HG03571 (cell line): Measurements from ENCODE around the gene P3H2.

Experiments
- ATAC-seq: cut with Tn5 transposase; IDR thresholded peaks from one replicate; pipeline ENCODE4 v1.9.1; 2021; ENCODE audit not compliant: unreplicated experiment

Gene P3H2

GRCh38 chr3:190058521-190059241 is 62.0 kb downstream of the P3H2 start:
- no peak for ATAC-seq

DNA sequence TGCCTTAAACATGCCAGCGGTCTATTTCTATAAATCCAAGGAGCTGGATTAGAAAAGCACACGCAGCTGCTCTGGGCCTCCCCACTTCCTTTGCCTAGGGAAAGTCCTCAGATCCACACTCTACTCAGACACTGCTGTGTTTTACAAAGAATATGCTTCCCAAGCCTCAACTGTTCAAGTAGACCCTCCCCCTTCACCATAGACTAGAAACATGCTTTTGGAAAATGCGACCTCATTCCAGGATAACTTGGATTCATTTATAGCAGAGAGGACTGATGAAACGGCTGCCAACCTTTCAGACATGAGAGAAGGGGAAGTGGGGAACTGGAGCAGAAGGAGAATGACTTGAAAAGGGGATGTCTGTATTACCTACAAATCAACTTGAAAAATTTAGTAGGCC is 64.0 kb downstream of the P3H2 start:
- ATAC-seq, result no peak

DNA sequence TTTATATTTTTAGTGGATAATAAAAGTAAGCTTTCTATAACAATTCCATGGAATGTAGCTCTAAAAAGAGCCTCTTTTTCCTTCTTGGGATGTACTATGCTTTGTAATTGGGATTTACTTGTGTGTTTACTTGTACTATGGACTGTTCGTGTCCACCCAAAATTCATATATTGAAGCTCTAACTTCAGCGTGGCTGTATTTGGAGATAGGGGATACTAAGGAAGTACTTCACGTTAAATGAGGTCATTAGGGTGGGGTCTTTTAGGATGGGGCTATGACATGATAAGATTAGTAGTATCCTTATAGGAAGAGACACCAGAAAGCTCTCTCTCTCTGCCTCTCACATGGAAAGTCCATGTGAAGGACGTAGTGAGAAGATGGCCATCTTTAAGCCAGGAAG is 64.9 kb downstream of the P3H2 start:
- ATAC-seq, result no peak

GRCh38 chr3:190053919-190054672 is 66.6 kb downstream of the P3H2 start:
- no peak for ATAC-seq

GRCh38 chr3:190051641-190052040 is 69.1 kb downstream of the P3H2 start:
- no peak for ATAC-seq

DNA sequence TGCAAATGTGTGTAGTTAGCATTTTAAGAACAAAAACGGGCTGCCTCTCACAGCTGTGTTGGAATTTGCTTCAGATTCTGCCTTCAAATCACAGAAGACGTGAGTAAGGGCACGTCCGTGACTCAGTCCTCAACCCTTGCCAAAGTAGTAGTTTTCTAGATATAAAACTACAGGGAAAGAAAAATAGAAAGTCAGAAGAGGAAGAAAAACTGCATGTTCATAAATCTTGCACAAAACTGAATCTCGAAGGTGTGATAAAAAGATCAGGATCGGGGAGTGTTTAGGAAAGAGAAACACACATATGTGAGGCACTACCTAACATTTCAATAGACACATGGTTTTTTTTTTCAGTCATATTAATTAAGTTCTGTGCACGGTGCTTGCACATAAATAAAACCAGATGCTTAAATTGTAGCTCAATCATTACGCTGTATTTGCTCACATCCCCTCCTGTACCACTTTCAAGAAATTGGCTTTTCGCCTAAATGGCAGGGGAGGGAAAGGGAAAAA is 71.7 kb downstream of the P3H2 start:
- ATAC-seq, result no peak

- ATAC-seq, result no peak
Observed at GRCh38 chr3:190044974-190045373, 75.7 kb downstream of the P3H2 start.

- no peak for ATAC-seq
Observed at GRCh38 chr3:190044142-190044541, 76.6 kb downstream of the P3H2 start.

GRCh38 chr3:190043741-190044140 is 77.0 kb downstream of the P3H2 start:
- ATAC-seq, result no peak

- no peak for ATAC-seq
Observed at GRCh38 chr3:190042558-190042957, 78.1 kb downstream of the P3H2 start.

DNA sequence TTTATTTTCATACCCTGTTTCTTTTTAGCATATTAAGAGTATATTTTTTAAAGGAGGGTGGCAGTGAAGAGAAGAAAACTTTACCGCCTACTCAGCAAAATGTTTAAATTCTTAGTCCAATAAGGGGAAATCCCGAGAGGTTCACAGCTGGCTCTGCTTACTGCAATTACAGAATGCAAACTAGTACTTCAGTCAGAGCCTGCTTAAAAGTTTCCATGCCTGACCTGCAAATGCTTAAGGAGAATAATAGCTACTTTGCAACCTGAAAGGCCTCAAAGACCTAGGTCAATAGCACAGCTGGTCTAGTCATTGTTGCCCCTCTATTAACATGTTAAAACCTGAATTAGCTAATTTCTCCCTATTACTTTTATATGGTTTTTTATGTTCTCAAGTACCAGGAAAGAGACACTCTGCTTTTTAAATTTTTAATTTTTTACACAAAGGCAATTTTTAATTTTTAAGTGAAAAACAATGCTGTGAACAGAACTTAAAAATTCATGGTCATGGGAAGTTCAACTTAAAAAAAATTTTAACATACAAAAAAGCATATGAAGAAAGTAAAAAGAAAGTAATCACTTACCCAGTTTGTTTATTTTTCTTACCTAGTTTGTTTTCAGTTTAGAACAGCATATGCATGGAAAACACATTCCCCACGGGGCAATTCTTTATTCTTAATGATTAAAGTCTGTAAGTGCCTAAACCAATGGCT is 79.2 kb downstream of the P3H2 start:
- ATAC-seq, result no peak

DNA sequence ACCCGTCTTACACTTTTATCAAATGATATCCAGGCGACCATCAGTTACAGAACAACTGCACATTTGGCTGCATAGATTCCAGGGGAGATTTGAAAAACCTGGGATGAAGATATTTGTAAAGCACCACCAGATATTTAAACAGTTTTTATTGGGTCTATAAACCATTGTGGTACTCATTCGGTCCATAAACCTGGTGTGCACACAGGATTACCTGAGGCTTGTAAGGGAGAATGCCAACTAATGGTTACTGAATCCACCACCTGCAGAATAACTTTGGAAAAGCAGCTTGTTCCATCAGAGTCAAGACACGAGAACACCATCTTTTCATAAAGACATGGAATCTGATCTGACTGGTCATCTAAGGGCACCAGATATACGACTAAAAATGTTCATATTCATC is 80.6 kb downstream of the P3H2 start:
- no peak for ATAC-seq

GRCh38 chr3:190038050-190038933 is 82.4 kb downstream of the P3H2 start:
- no peak for ATAC-seq

DNA sequence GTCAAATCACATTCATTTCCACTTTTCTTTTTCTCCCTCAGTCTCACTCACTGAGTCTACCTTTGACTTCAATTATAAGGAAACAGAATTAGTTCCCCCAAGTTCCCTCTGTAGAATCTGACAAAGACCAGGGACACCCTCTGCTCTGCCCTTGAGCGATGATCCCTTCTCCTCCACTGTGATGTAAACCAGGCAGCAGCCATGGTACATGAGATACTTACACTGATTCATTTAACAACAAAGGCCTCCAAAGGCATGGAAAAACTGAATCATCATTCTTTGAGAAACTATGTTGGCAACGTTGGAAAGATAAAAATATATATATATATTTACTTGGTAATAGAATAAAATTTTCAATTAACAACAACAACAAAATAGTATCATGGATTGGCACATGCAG is 84.1 kb downstream of the P3H2 start:
- no peak for ATAC-seq

DNA sequence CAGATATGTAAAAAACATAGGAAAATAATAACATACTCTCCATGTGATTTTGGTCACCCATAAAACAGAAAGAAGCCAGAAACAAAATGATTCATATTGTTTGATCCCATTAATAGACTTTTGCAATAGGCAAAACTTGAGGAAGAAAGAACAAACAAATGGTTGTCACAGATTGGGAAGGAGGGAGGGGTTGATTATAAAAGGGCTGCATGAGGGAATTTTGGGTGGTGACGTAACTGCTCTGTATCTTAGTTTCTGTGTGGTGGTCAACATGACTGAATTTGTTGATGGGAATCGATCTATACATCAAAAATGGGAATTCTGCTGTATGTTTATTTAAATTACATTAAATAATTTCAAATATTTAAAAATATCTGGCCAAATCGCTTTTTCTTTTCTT is 86.3 kb downstream of the P3H2 start:
- no peak for ATAC-seq

DNA sequence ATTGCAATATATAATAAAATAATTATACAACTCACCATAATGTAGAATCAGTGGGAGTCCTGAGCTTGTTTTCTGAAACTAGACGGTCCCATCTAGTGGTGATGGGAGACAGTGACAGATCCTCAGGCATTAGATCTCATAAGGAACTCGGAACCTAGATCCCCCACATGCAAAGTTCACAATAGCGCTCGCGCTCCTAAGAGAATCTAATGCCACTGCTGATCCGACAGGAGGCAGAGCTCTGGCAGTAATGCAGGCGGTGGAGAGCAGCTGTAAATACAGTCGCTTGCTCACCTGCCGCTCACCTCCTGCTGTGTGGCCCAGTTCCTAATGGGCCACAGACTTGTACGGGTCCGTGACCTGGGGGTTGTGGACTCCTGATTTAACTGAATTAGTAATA is 87.8 kb downstream of the P3H2 start:
- no peak for ATAC-seq

GRCh38 chr3:190031887-190032752 is 88.6 kb downstream of the P3H2 start:
- ATAC-seq, result no peak

GRCh38 chr3:190027116-190027515 is 93.6 kb downstream of the P3H2 start:
- no peak for ATAC-seq

GRCh38 chr3:190026154-190026553 is 94.5 kb downstream of the P3H2 start:
- no peak for ATAC-seq

GRCh38 chr3:190024912-190025311 is 95.8 kb downstream of the P3H2 start:
- no peak for ATAC-seq
